C4-2B (cell line): ENCODE results near the gene TMUB1.

Experiments
- H3K27ac ChIP-seq: fragments of 450-650 bp; 2 replicates; pipeline ENCODE4 v1.5.1; 2017
- CTCF ChIP-seq: fragments of 450-650 bp; conservative IDR thresholded peaks from 2 replicates; pipeline ENCODE4 v1.5.1; 2017; ENCODE audit warnings: mild to moderate bottlenecking
- ZFX ChIP-seq: fragments of 450-650 bp; IDR thresholded peaks from 2 replicates; pipeline ENCODE4 v1.6.1; 2017

TMUB1 gene

GRCh38 chr7:151033864-151034249 is 49.4 kb downstream of the TMUB1 start:
- no peak overlapping the region for H3K27ac ChIP-seq
- TF ChIP-seq CTCF (no peak), ZFX (no peak)

GRCh38 chr7:151032936-151033863 is 50.1 kb downstream of the TMUB1 start:
- TF ChIP-seq CTCF (no peak), ZFX (no peak)
- no peak overlapping the region for H3K27ac ChIP-seq
